Adipocyte (in vitro differentiated cells): ENCODE results near the gene MOXD1.

Experiments
- DNase-seq: peaks from one replicate; pipeline ENCODE4 v3.0.0-alpha.2; 2015; ENCODE audit warnings: low read depth
- H3K27me3 ChIP-seq: replicated peaks from 2 replicates; pipeline ENCODE4 v1.7.0; 2013; ENCODE audit warnings: mild to moderate bottlenecking, low read length, moderate library complexity; ENCODE audit not compliant: control insufficient read depth, insufficient read depth
- H3K36me3 ChIP-seq: 2 replicates; pipeline ENCODE4 v1.7.0; 2013; ENCODE audit warnings: low read length, mild to moderate bottlenecking, moderate library complexity; ENCODE audit not compliant: control insufficient read depth, insufficient read depth, severe bottlenecking
- H3K4me1 ChIP-seq: 2 replicates; pipeline ENCODE4 v1.7.0; 2013; ENCODE audit warnings: mild to moderate bottlenecking, low read length, moderate library complexity; ENCODE audit not compliant: control insufficient read depth, insufficient read depth
- H3K4me3 ChIP-seq: 2 replicates; pipeline ENCODE4 v1.7.0; 2013; ENCODE audit warnings: mild to moderate bottlenecking, low read length, moderate library complexity
- H3K9ac ChIP-seq: 2 replicates; pipeline ENCODE4 v1.7.0; 2013; ENCODE audit warnings: mild to moderate bottlenecking, low read length, moderate library complexity
- H3K9me3 ChIP-seq: 2 replicates; pipeline ENCODE4 v1.7.0; 2013; ENCODE audit warnings: mild to moderate bottlenecking, low read length, moderate library complexity; ENCODE audit not compliant: control insufficient read depth

Gene MOXD1

GRCh38 chr6:132252113-132252512 is 149.2 kb downstream of the MOXD1 start:
- H3K4me1 ChIP-seq: no peaks in the 10 kb centered on the region
- DNase-seq: no peak

GRCh38 chr6:132251711-132252110 is 149.6 kb downstream of the MOXD1 start:
- DNase-seq: no peak

More at GRCh38 chr6:132252113-132252512, 149.2 kb downstream of the MOXD1 start:
- Histone ChIP-seq H3K9me3 (no peaks in the 10 kb centered on the region), H3K4me3 (no peak overlapping the region), H3K36me3 (no peaks in the 10 kb centered on the region), H3K9ac (no peak overlapping the region), H3K27me3 (no peaks in the 10 kb centered on the region)

GRCh38 chr6:132247381-132248159 is 153.7 kb downstream of the MOXD1 start:
- H3K9me3 ChIP-seq: no peaks in the 10 kb centered on the region
- no peaks in the 10 kb centered on the region for H3K36me3 ChIP-seq
- no peak overlapping the region for H3K4me3 ChIP-seq
- DNase-seq: peak; percentile 59
- H3K27me3 ChIP-seq: no peaks in the 10 kb centered on the region
- H3K9ac ChIP-seq: no peak overlapping the region
- no peaks in the 10 kb centered on the region for H3K4me1 ChIP-seq

More at GRCh38 chr6:132251711-132252110, 149.6 kb downstream of the MOXD1 start:
- no peaks in the 10 kb centered on the region for H3K36me3 ChIP-seq
- H3K4me3 ChIP-seq: no peak overlapping the region
- H3K4me1 ChIP-seq: no peaks in the 10 kb centered on the region
- no peaks in the 10 kb centered on the region for H3K27me3 ChIP-seq
- no peaks in the 10 kb centered on the region for H3K9me3 ChIP-seq
- no peak overlapping the region for H3K9ac ChIP-seq

GRCh38 chr6:132246632-132247270 is 154.5 kb downstream of the MOXD1 start:
- Histone ChIP-seq H3K36me3 (no peaks in the 10 kb centered on the region), H3K4me3 (no peak overlapping the region), H3K9ac (no peak overlapping the region), H3K27me3 (no peaks in the 10 kb centered on the region), H3K9me3 (no peaks in the 10 kb centered on the region), H3K4me1 (no peaks in the 10 kb centered on the region)
- no peak for DNase-seq

GRCh38 chr6:132246120-132246617 is 155.1 kb downstream of the MOXD1 start:
- no peak overlapping the region for H3K9ac ChIP-seq
- no peak overlapping the region for H3K4me3 ChIP-seq
- H3K36me3 ChIP-seq: no peaks in the 10 kb centered on the region
- no peak for DNase-seq
- H3K9me3 ChIP-seq: no peaks in the 10 kb centered on the region
- H3K27me3 ChIP-seq: no peaks in the 10 kb centered on the region
- H3K4me1 ChIP-seq: no peaks in the 10 kb centered on the region
